HUDEP-2 (cell line): Measurements from ENCODE around the gene LRTM2.

Experiments
- DNase-seq, 76 experiments: peaks; one replicate each; lab custom pipeline; 2025; ENCODE audit not compliant: unreplicated experiment in 76 of 76; lab: John Stamatoyannopoulos, UW

LRTM2 gene

GRCh38 chr12:1839956-1840951, 19.9 kb downstream of the LRTM2 start:
- no peak for DNase-seq

GRCh38 chr12:1840981-1841425, 20.6 kb downstream of the LRTM2 start:
- DNase-seq = no peak

- DNase-seq = no peak
Measured at GRCh38 chr12:1841586-1842182, 21.3 kb downstream of the LRTM2 start.

GRCh38 chr12:1842183-1842904, 22.0 kb downstream of the LRTM2 start:
- DNase-seq = no peak

GRCh38 chr12:1842905-1843640, 22.7 kb downstream of the LRTM2 start:
- no peak for DNase-seq

- no peak for DNase-seq
Measured at GRCh38 chr12:1843641-1844005, 23.3 kb downstream of the LRTM2 start.

- no peak for DNase-seq
Measured at GRCh38 chr12:1844223-1844622, 23.9 kb downstream of the LRTM2 start.

- DNase-seq = no peak
Measured at GRCh38 chr12:1844661-1845409, 24.5 kb downstream of the LRTM2 start.

- DNase-seq = no peak
Measured at GRCh38 chr12:1845427-1845826, 25.1 kb downstream of the LRTM2 start.

- DNase-seq = no peak
Measured at GRCh38 chr12:1845886-1846285, 25.5 kb downstream of the LRTM2 start.

GRCh38 chr12:1846421-1847405, 26.3 kb downstream of the LRTM2 start:
- no peak for DNase-seq

GRCh38 chr12:1847411-1847810, 27.0 kb downstream of the LRTM2 start:
- DNase-seq = no peak

- no peak for DNase-seq
Measured at GRCh38 chr12:1848146-1848545, 27.8 kb downstream of the LRTM2 start.

- DNase-seq = no peak
Measured at GRCh38 chr12:1848745-1849144, 28.4 kb downstream of the LRTM2 start.

GRCh38 chr12:1851151-1851701, 30.9 kb downstream of the LRTM2 start:
- DNase-seq = peak in 1 of 76 experiments; percentile 7

GRCh38 chr12:1852076-1852475, 31.7 kb downstream of the LRTM2 start:
- no peak for DNase-seq

GRCh38 chr12:1853716-1854115, 33.4 kb downstream of the LRTM2 start:
- no peak for DNase-seq

GRCh38 chr12:1855241-1855640, 34.9 kb downstream of the LRTM2 start:
- peak in 1 of 76 experiments; percentile 3 for DNase-seq
